Mammary epithelial cell (primary cell): ENCODE data around the gene TMPRSS4.

ENCODE experiments used
- EZH2 ChIP-seq: IDR thresholded peaks from 2 replicates; pipeline ENCODE4 v1.6.1; 2012; ENCODE audit warnings: low read length, inconsistent platforms, borderline replicate concordance
- TF ChIP-seq, protein P1 (sequence below), 2 donors: IDR thresholded peaks in 1 of 2; conservative IDR thresholded peaks in 1 of 2; 2 replicates each; pipeline ENCODE4 v1.5.1; 2011 to 2012; ENCODE audit warnings: inconsistent platforms in 2 of 2, low read length in 2 of 2, mild to moderate bottlenecking in 2 of 2, control low read depth in 1 of 2, low read depth in 1 of 2; ENCODE audit not compliant: insufficient read depth in 1 of 2; ENCODE audit errors: extremely low read depth in 1 of 2

DNA sequence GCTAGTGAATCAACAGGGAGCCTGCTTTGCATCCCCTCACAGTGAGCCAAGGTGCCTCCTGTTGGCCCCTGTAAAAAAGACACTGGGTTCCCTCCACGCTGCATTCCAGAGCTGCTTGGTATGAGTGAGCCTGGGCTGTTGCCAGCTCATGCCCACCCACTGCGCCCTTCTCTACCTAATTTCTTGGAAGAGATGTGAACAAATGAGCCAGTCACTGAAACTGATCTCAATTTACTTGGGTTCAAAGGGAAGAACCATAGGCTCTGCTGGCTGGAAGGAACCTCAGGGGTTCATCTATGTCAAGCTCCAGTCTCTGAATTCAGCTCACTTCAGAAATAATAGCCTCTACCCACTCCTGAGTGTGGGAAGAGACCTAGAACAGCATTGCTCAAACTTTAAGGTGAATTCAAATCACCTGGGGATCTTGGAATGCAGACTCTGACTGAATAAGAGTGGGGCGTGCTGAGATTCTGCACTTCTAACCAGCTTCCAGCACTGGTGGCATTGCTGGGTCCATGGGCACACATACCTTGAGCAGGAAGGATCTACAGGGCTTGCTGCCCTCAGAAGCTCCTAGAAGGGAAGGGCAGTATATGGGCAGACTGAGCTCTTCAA lies 5.4 kb upstream of the TMPRSS4 start:
- TF ChIP-seq EZH2, result no peak
- TF ChIP-seq, protein P1, sequence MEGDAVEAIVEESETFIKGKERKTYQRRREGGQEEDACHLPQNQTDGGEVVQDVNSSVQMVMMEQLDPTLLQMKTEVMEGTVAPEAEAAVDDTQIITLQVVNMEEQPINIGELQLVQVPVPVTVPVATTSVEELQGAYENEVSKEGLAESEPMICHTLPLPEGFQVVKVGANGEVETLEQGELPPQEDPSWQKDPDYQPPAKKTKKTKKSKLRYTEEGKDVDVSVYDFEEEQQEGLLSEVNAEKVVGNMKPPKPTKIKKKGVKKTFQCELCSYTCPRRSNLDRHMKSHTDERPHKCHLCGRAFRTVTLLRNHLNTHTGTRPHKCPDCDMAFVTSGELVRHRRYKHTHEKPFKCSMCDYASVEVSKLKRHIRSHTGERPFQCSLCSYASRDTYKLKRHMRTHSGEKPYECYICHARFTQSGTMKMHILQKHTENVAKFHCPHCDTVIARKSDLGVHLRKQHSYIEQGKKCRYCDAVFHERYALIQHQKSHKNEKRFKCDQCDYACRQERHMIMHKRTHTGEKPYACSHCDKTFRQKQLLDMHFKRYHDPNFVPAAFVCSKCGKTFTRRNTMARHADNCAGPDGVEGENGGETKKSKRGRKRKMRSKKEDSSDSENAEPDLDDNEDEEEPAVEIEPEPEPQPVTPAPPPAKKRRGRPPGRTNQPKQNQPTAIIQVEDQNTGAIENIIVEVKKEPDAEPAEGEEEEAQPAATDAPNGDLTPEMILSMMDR (conservative IDR thresholded peaks at IDR 0.05 in 1 of 2, IDR thresholded peaks at IDR 0.05 in 1 of 2; ENCODE audit: extremely low read depth in 1 of 2, insufficient read depth in 1 of 2, low read depth in 1 of 2, low read length in 2 of 2), result no peak
